Fibroblast of lung (primary cell): ENCODE data around the gene DUSP15. TPM values are rescaled to one million over a fixed set of nuclear protein-coding genes. Genes with fewer than 3 reads are reported as not detected.

Experiments used
- DNase-seq, 2 donors: peaks; one replicate each; pipeline versions ENCODE4 v3.0.0 to v3.0.0-alpha.2; 2010; ENCODE audit warnings: low read depth in 2 of 2
- H2AFZ ChIP-seq: 2 replicates; pipeline ENCODE4 v1.5.1; 2012; ENCODE audit warnings: low read length, control low read depth, inconsistent platforms
- H3K27ac ChIP-seq: 2 replicates; pipeline ENCODE4 v1.5.1; 2011; ENCODE audit warnings: low read length, control low read depth; ENCODE audit not compliant: insufficient read depth
- H3K27me3 ChIP-seq: 2 replicates; pipeline ENCODE4 v1.5.1; 2011; ENCODE audit warnings: mild to moderate bottlenecking, low read length; ENCODE audit not compliant: control insufficient read depth, insufficient read depth
- H3K36me3 ChIP-seq: 2 replicates; pipeline ENCODE4 v1.5.1; 2011; ENCODE audit warnings: low read length; ENCODE audit not compliant: control insufficient read depth, insufficient read depth
- H3K4me1 ChIP-seq: 2 replicates; pipeline ENCODE4 v1.5.1; 2011; ENCODE audit warnings: low read length; ENCODE audit not compliant: control insufficient read depth, insufficient read depth; ENCODE audit errors: extremely low read depth
- H3K4me2 ChIP-seq: 2 replicates; pipeline ENCODE4 v1.5.1; 2011; ENCODE audit warnings: low read length, control low read depth; ENCODE audit not compliant: insufficient read depth; ENCODE audit errors: extremely low read depth
- H3K4me3 ChIP-seq, 4 experiments: fragments of 200-600 bp in 1 of 4; sonication (generic) in 1 of 4; replicated peaks in 1 of 4; 2 replicates each; pipeline ENCODE4 v1.5.1; 2011 to 2016; ENCODE audit warnings: low read length in 4 of 4, low read depth in 3 of 4, mild to moderate bottlenecking in 3 of 4, control low read depth in 2 of 4, inconsistent platforms in 1 of 4, mixed read lengths in 1 of 4; ENCODE audit not compliant: insufficient read depth in 1 of 4; ENCODE audit errors: control extremely low read depth in 1 of 4
- H3K79me2 ChIP-seq: 2 replicates; pipeline ENCODE4 v1.5.1; 2012; ENCODE audit warnings: mild to moderate bottlenecking, low read length, inconsistent platforms; ENCODE audit not compliant: control insufficient read depth, insufficient read depth
- H3K9ac ChIP-seq: 2 replicates; pipeline ENCODE4 v1.5.1; 2011; ENCODE audit warnings: mild to moderate bottlenecking, low read length, control low read depth; ENCODE audit not compliant: insufficient read depth
- H3K9me3 ChIP-seq: 2 replicates; pipeline ENCODE4 v1.5.1; 2012; ENCODE audit warnings: low read depth, low read length; ENCODE audit not compliant: control insufficient read depth, insufficient read depth
- H4K20me1 ChIP-seq: 2 replicates; pipeline ENCODE4 v1.5.1; 2011; ENCODE audit warnings: low read length; ENCODE audit not compliant: control insufficient read depth, insufficient read depth; ENCODE audit errors: extremely low read depth
- CTCF ChIP-seq, 2 donors: IDR thresholded peaks in 1 of 2; conservative IDR thresholded peaks in 1 of 2; 1 replicate in 1 of 2; 2 replicates in 1 of 2; pipeline ENCODE4 v1.5.1; 2011 to 2012; ENCODE audit warnings: low read length in 2 of 2, control low read depth in 1 of 2, inconsistent platforms in 1 of 2, low read depth in 1 of 2, mild to moderate bottlenecking in 1 of 2
- EZH2 ChIP-seq: IDR thresholded peaks from 2 replicates; pipeline ENCODE4 v1.5.1; 2012; ENCODE audit warnings: low read length, control low read depth, mild to moderate bottlenecking; ENCODE audit errors: missing control alignments
- polyA plus RNA-seq, 2 donors: library from polyadenylated mRNA; depleted of rRNA in 1 of 2; stranded (reverse) in 1 of 2; unstranded in 1 of 2; fragments of >200 nt; gene quantifications; 2 replicates each; pipeline ENCODE4 v1.2.1, GENCODE V29; 2011 to 2012; ENCODE audit warnings: missing spikeins in 1 of 2
- total RNA-seq: library from RNA; depleted of rRNA; stranded (reverse); fragments of >200 nt; gene quantifications from 2 replicates; pipeline ENCODE4 v1.2.1, GENCODE V29; 2014

DUSP15 gene
- total and polyA plus RNA-seq, 2 donors (not counting 1 experiment from before 2014, with no cell fraction given) = 0.14 TPM; not detected in 1

GRCh38 chr20:31811198-31811597 is 59.1 kb downstream of the DUSP15 start:
- TF ChIP-seq EZH2 (no peak), CTCF (conservative IDR thresholded peaks at IDR 0.05 in 1 of 2, IDR thresholded peaks at IDR 0.05 in 1 of 2; ENCODE audit: low read depth in 1 of 2, low read length in 2 of 2) (no peak)
- no peak overlapping the region for H3K27ac ChIP-seq
- no peaks in the 10 kb centered on the region for H3K27me3 ChIP-seq
- no peaks in the 10 kb centered on the region for H4K20me1 ChIP-seq
- H2AFZ ChIP-seq = no peak overlapping the region
- H3K4me2 ChIP-seq = no peak overlapping the region
- H3K4me1 ChIP-seq = peaks cover 23% of the 10 kb centered on the region
- H3K9me3 ChIP-seq = no peaks in the 10 kb centered on the region
- peaks cover 1% of the 10 kb centered on the region for H3K36me3 ChIP-seq
- H3K9ac ChIP-seq = no peak overlapping the region
- no peak overlapping the region for H3K4me3 ChIP-seq
- no peak for DNase-seq
- no peaks in the 10 kb centered on the region for H3K79me2 ChIP-seq

Other genes starting within 250 kb of the DUSP15 start
- gene COX4I2, start 232.6 kb downstream of the DUSP15 start, total RNA-seq = not detected in 2 replicates
- not detected in 2 replicates for gene COX4I2, start 232.6 kb downstream of the DUSP15 start, polyA plus RNA-seq
- 50.8 and 77.1 TPM in 2 replicates for gene BCL2L1, start 147.7 kb downstream of the DUSP15 start, total RNA-seq
- gene BCL2L1, start 147.7 kb downstream of the DUSP15 start, polyA plus RNA-seq = 61.8 and 107 TPM in 2 replicates
- 5.4 and 21.0 TPM in 2 replicates for gene TPX2, start 131.2 kb downstream of the DUSP15 start, total RNA-seq
- gene TPX2, start 131.2 kb downstream of the DUSP15 start, polyA plus RNA-seq = 19.9 and 72.2 TPM in 2 replicates
- under 0.01 TPM in 1 of 2 replicates, not detected in the other for gene MYLK2, start 51.2 kb downstream of the DUSP15 start, total RNA-seq
- 0.03 TPM in 1 of 2 replicates, not detected in the other for gene MYLK2, start 51.2 kb downstream of the DUSP15 start, polyA plus RNA-seq
- under 0.01 TPM in 1 of 2 replicates, not detected in the other for gene FOXS1, start 24.9 kb downstream of the DUSP15 start, total RNA-seq
- not detected in 2 replicates for gene FOXS1, start 24.9 kb downstream of the DUSP15 start, polyA plus RNA-seq
- not detected in 2 replicates for gene TTLL9, start 107 bp upstream of the DUSP15 start, total RNA-seq
- 0.05 TPM in 1 of 2 replicates, not detected in the other for gene TTLL9, start 107 bp upstream of the DUSP15 start, polyA plus RNA-seq
- gene PDRG1, start 81.5 kb upstream of the DUSP15 start, total RNA-seq = 3.9 and 5.4 TPM in 2 replicates
- gene PDRG1, start 81.5 kb upstream of the DUSP15 start, polyA plus RNA-seq = 14.0 and 14.5 TPM in 2 replicates
- not detected in 2 replicates for gene XKR7, start 97.6 kb upstream of the DUSP15 start, total RNA-seq
- not detected in 2 replicates for gene XKR7, start 97.6 kb upstream of the DUSP15 start, polyA plus RNA-seq
- not detected in 2 replicates for gene CCM2L, start 139.9 kb upstream of the DUSP15 start, total RNA-seq
- not detected in 2 replicates for gene CCM2L, start 139.9 kb upstream of the DUSP15 start, polyA plus RNA-seq
- gene HCK, start 181.7 kb upstream of the DUSP15 start, total RNA-seq = not detected in 2 replicates
- not detected in 2 replicates for gene HCK, start 181.7 kb upstream of the DUSP15 start, polyA plus RNA-seq
- 22.3 and 33.5 TPM in 2 replicates for gene TM9SF4, start 239.2 kb upstream of the DUSP15 start, total RNA-seq
- gene TM9SF4, start 239.2 kb upstream of the DUSP15 start, polyA plus RNA-seq = 67.3 and 71.3 TPM in 2 replicates